ENCODE data around the gene SLCO3A1. TPM values are rescaled to one million over a fixed set of nuclear protein-coding genes. Genes with fewer than 3 reads are reported as not detected.

SLCO3A1 gene
- total RNA-seq, 2 experiments from 2014 or later, result 29.5 to 30.4 TPM

DNA sequence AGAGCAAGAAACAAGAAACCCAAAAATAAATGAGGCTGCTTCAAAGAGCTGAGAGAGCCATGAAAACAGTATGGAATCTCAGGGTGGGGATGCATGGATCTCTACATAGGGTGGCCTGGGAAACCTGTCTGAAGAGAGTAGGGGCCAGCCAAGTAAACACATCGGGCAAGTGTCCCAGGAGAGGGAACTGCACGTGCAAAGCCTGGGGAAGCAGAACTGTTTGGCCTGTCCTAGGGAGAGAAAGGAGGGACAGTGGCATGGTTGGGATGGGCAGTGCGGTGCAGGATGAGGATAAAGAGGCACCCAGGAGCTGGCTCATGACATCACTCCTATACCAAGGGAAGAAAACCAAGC lies 271.1 kb downstream of the SLCO3A1 start:
- ATAC-seq (ENCODE audit: poor library complexity) (no peak), DNase-seq (no peak)
- Mint-ChIP-seq H3K4me1 (ENCODE audit: low read depth) (no peaks in the 10 kb centered on the region), H3K27ac (no peak overlapping the region), H3K27me3 (no peaks in the 10 kb centered on the region), H3K36me3 (ENCODE audit: low read depth) (peaks cover 91% of the 10 kb centered on the region), H3K9me3 (no peaks in the 10 kb centered on the region), H3K4me3 (no peak overlapping the region)
- TF ChIP-seq, protein P1, sequence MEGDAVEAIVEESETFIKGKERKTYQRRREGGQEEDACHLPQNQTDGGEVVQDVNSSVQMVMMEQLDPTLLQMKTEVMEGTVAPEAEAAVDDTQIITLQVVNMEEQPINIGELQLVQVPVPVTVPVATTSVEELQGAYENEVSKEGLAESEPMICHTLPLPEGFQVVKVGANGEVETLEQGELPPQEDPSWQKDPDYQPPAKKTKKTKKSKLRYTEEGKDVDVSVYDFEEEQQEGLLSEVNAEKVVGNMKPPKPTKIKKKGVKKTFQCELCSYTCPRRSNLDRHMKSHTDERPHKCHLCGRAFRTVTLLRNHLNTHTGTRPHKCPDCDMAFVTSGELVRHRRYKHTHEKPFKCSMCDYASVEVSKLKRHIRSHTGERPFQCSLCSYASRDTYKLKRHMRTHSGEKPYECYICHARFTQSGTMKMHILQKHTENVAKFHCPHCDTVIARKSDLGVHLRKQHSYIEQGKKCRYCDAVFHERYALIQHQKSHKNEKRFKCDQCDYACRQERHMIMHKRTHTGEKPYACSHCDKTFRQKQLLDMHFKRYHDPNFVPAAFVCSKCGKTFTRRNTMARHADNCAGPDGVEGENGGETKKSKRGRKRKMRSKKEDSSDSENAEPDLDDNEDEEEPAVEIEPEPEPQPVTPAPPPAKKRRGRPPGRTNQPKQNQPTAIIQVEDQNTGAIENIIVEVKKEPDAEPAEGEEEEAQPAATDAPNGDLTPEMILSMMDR (IDR thresholded peaks at IDR 0.05), result no peak
- intact Hi-C loops (cut with DNase I, micrococcal nuclease), result no loop called here
- Histone ChIP-seq H3K27ac (ENCODE audit: low read depth in 1 of 2, low read length in 2 of 2) (no peak overlapping the region), H3K4me3 (ENCODE audit: low read length) (no peak overlapping the region), H3K36me3 (ENCODE audit: insufficient read depth, low read length) (peaks cover 63% of the 10 kb centered on the region), H3K9me3 (ENCODE audit: control insufficient read depth in 1 of 2, insufficient read depth in 1 of 2, low read length in 2 of 2) (no peaks in the 10 kb centered on the region), H3K27me3 (ENCODE audit: control insufficient read depth in 1 of 2, insufficient read depth in 2 of 2, low read length in 2 of 2) (no peaks in the 10 kb centered on the region), H3K4me1 (ENCODE audit: insufficient read depth, low read length) (no peaks in the 10 kb centered on the region)
- POLR2A ChIA-PET, result no interaction called here
- CTCF ChIA-PET, result no interaction called here

DNA sequence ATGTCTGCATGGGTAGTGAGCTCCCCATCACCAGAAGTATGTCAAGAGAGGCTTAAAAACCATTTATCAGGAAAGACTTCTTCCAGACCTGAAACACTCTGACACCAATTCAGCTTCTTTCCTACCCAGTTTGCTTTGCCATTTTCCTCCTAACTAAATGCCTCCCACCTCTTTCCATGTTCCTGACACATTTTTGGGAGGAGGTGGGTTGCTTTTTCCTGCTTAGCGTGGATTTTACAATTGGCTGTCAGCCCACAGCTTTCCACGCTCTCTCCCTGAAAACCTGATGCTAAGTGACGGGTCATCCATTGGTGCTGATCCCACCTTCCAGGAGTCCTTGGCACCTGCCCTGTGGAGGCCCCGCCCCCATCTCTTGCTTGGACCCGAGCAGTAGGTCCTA lies 275.3 kb downstream of the SLCO3A1 start:
- H3K27me3 Mint-ChIP-seq, result no peaks in the 10 kb centered on the region
- ATAC-seq (ENCODE audit: poor library complexity) (no peak), DNase-seq (no peak)
- H3K9me3 ChIP-seq (ENCODE audit: control insufficient read depth in 1 of 2, insufficient read depth in 1 of 2, low read length in 2 of 2), result no peaks in the 10 kb centered on the region
- TF ChIP-seq, protein P1 (IDR thresholded peaks at IDR 0.05), result no peak
- H3K4me3 ChIP-seq (ENCODE audit: low read length), result no peak overlapping the region
- no peak overlapping the region for H3K4me3 Mint-ChIP-seq
- H3K9me3 Mint-ChIP-seq, result no peaks in the 10 kb centered on the region
- H3K36me3 ChIP-seq (ENCODE audit: insufficient read depth, low read length), result peaks cover 64% of the 10 kb centered on the region
- peaks cover 88% of the 10 kb centered on the region for H3K36me3 Mint-ChIP-seq (ENCODE audit: low read depth)
- no peak overlapping the region for H3K27ac ChIP-seq (ENCODE audit: low read depth in 1 of 2, low read length in 2 of 2)
- ChIA-PET CTCF (no interaction called here), POLR2A (no interaction called here)
- peaks cover 2% of the 10 kb centered on the region for H3K4me1 ChIP-seq (ENCODE audit: insufficient read depth, low read length)
- no peaks in the 10 kb centered on the region for H3K4me1 Mint-ChIP-seq (ENCODE audit: low read depth)
- no peaks in the 10 kb centered on the region for H3K27me3 ChIP-seq (ENCODE audit: control insufficient read depth in 1 of 2, insufficient read depth in 2 of 2, low read length in 2 of 2)
- intact Hi-C loops (cut with DNase I, micrococcal nuclease), result no loop called here
- no peak overlapping the region for H3K27ac Mint-ChIP-seq

DNA sequence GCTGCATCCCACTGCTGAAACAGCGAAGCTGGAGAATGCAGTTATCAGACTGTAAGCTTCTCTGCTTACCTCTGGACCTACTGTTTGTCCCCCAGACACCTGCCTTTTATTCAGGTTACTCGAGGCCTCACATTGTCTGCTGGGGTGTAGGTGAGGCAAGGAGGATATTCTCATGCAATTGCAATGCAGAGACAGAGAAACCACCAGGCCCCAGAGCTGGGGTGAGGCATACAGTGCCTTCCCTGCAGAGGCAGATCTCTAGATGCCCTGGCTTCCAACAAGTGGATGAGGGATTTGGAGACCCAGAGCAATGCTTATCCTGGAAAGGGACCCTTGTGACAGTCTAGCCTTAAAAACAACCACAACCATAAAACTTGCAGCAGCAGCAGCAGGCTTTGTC lies 276.7 kb downstream of the SLCO3A1 start:
- H3K4me3 ChIP-seq (ENCODE audit: low read length), result no peak overlapping the region
- H3K27ac ChIP-seq (ENCODE audit: low read depth in 1 of 2, low read length in 2 of 2), result no peak overlapping the region
- H3K9me3 ChIP-seq (ENCODE audit: control insufficient read depth in 1 of 2, insufficient read depth in 1 of 2, low read length in 2 of 2), result no peaks in the 10 kb centered on the region
- POLR2A ChIA-PET, result no interaction called here
- CTCF ChIA-PET, result no interaction called here
- TF ChIP-seq, protein P1 (IDR thresholded peaks at IDR 0.05), result no peak
- no peak for DNase-seq
- intact Hi-C loops (cut with DNase I, micrococcal nuclease), result no loop called here
- Mint-ChIP-seq H3K36me3 (ENCODE audit: low read depth) (peaks cover 88% of the 10 kb centered on the region), H3K4me1 (ENCODE audit: low read depth) (peaks cover 1% of the 10 kb centered on the region), H3K27me3 (no peaks in the 10 kb centered on the region), H3K4me3 (no peak overlapping the region), H3K27ac (no peak overlapping the region), H3K9me3 (no peaks in the 10 kb centered on the region)
- ATAC-seq (ENCODE audit: poor library complexity), result no peak
- peaks cover 69% of the 10 kb centered on the region for H3K36me3 ChIP-seq (ENCODE audit: insufficient read depth, low read length)
- H3K27me3 ChIP-seq (ENCODE audit: control insufficient read depth in 1 of 2, insufficient read depth in 2 of 2, low read length in 2 of 2), result no peaks in the 10 kb centered on the region
- H3K4me1 ChIP-seq (ENCODE audit: insufficient read depth, low read length), result peaks cover 8% of the 10 kb centered on the region

Measured in CD4-positive, alpha-beta T cell (primary cell).